H1 (cell line): ENCODE measurements around the gene PLPPR3. TPM values are rescaled to one million over a fixed set of nuclear protein-coding genes. Genes with fewer than 3 reads are reported as not detected.

Source experiments
- CTCF ChIA-PET: fragments of 300-600 bp; sonication (Branson Sonifier 250); formaldehyde crosslinking; loops from one replicate; lab custom pipeline; 2021; ENCODE audit not compliant: partially characterized antibody; lab: Charles Lee
- POLR2A ChIA-PET: fragments of 300-600 bp; sonication (Branson Sonifier 250); formaldehyde crosslinking; loops from one replicate; lab custom pipeline; 2021; ENCODE audit warnings: inconsistent platforms; ENCODE audit not compliant: partially characterized antibody; lab: Charles Lee
- DNase-seq, 2 experiments: peaks; one replicate each; pipeline versions ENCODE4 v3.0.0 to v3.0.0-alpha.2; 2010 to 2022; ENCODE audit warnings: low spot score in 2 of 2, low read depth in 1 of 2, mixed read lengths in 1 of 2
- FAIRE-seq: peaks from 2 replicates; lab custom pipeline; 2011; peaks lifted over from hg19 to GRCh38; lab: Jason Lieb, UNC
- H2AFZ ChIP-seq: 2 replicates; pipeline ENCODE4 v1.8.1; 2012; ENCODE audit warnings: low read length, inconsistent platforms
- H2AK5ac ChIP-seq: 2 replicates; pipeline ENCODE4 v1.6.1; 2013; ENCODE audit warnings: low read depth, low read length
- H2BK120ac ChIP-seq: replicated peaks from 2 replicates; pipeline ENCODE3; 2013; ENCODE audit warnings: low read depth, low read length, inconsistent platforms
- H2BK12ac ChIP-seq: 2 replicates; pipeline ENCODE4 v1.6.1; 2013; ENCODE audit warnings: low read depth, low read length
- H2BK15ac ChIP-seq: 2 replicates; pipeline ENCODE4 v1.6.1; 2013; ENCODE audit warnings: low read length
- H2BK20ac ChIP-seq: 2 replicates; pipeline ENCODE4 v1.6.1; 2013; ENCODE audit warnings: low read length
- H2BK5ac ChIP-seq: 2 replicates; pipeline ENCODE4 v1.6.1; 2013; ENCODE audit warnings: low read depth, low read length
- H3K14ac ChIP-seq: 2 replicates; pipeline ENCODE4 v1.6.1; 2013; ENCODE audit warnings: inconsistent platforms; ENCODE audit not compliant: insufficient read length
- H3K18ac ChIP-seq: 2 replicates; pipeline ENCODE4 v1.6.1; 2013; ENCODE audit warnings: low read length; ENCODE audit errors: extremely low read depth
- H3K23ac ChIP-seq: 2 replicates; pipeline ENCODE4 v1.6.1; 2013; ENCODE audit warnings: inconsistent platforms; ENCODE audit not compliant: insufficient read length
- H3K23me2 ChIP-seq: 2 replicates; pipeline ENCODE4 v1.6.1; 2013; ENCODE audit warnings: low read depth, low read length
- H3K27ac ChIP-seq: 2 replicates; pipeline ENCODE4 v1.6.1; 2011; ENCODE audit warnings: low read depth, low read length, inconsistent platforms
- H3K27me3 ChIP-seq, 4 experiments: replicated peaks in 1 of 4; 1 replicate in 1 of 4; 2 replicates in 3 of 4; pipeline versions ENCODE4 v1.6.1 to v1.8.1; 2011 to 2013; ENCODE audit warnings: low read length in 3 of 4, mild to moderate bottlenecking in 3 of 4, inconsistent platforms in 2 of 4, mixed read lengths in 2 of 4, moderate library complexity in 1 of 4; ENCODE audit not compliant: control insufficient read depth in 3 of 4, insufficient read depth in 3 of 4; ENCODE audit errors: extremely low read depth in 1 of 4
- H3K36me3 ChIP-seq, 4 experiments: 2 replicates each; pipeline versions ENCODE4 v1.6.1 to v1.8.1; 2011 to 2013; ENCODE audit warnings: mild to moderate bottlenecking in 4 of 4, low read length in 3 of 4, moderate library complexity in 2 of 4, control low read depth in 1 of 4, inconsistent platforms in 1 of 4; ENCODE audit not compliant: insufficient read depth in 4 of 4, control insufficient read depth in 2 of 4
- H3K4ac ChIP-seq: replicated peaks from 2 replicates; pipeline ENCODE3; 2013; ENCODE audit warnings: low read length, low read depth, mixed read lengths, inconsistent platforms; ENCODE audit not compliant: insufficient read length
- H3K4me1 ChIP-seq, 4 experiments: replicated peaks in 1 of 4; 1 replicate in 1 of 4; 2 replicates in 3 of 4; pipeline versions ENCODE4 v1.6.1 to v1.8.1; 2011 to 2013; ENCODE audit warnings: low read length in 3 of 4, inconsistent platforms in 2 of 4, mixed read lengths in 1 of 4; ENCODE audit not compliant: insufficient read depth in 4 of 4, control insufficient read depth in 3 of 4
- H3K4me2 ChIP-seq, 2 experiments: 2 replicates each; pipeline versions ENCODE4 v1.6.1 to v1.8.1; 2011 to 2013; ENCODE audit warnings: low read depth in 2 of 2, low read length in 2 of 2, control low read depth in 1 of 2, inconsistent platforms in 1 of 2, mild to moderate bottlenecking in 1 of 2; ENCODE audit not compliant: insufficient read depth in 1 of 2
- H3K4me3 ChIP-seq, 4 experiments: fragments of 200-600, 300-600 bp in 1 of 4; sonication (generic), shearing (Covaris generic), sonication (Bioruptor Twin) in 1 of 4; 2 replicates each; pipeline versions ENCODE4 v1.5.1 to v1.8.1; 2011 to 2016; ENCODE audit warnings: low read length in 4 of 4, low read depth in 3 of 4, control low read depth in 2 of 4, inconsistent platforms in 2 of 4, mild to moderate bottlenecking in 2 of 4, mixed read lengths in 1 of 4, moderate library complexity in 1 of 4; ENCODE audit not compliant: insufficient read depth in 2 of 4; ENCODE audit errors: extremely low read depth in 1 of 4
- H3K56ac ChIP-seq: replicated peaks from 2 replicates; pipeline ENCODE3; 2013; ENCODE audit warnings: low read depth, mild to moderate bottlenecking, mixed read lengths, low read length, inconsistent platforms; ENCODE audit not compliant: insufficient read length
- H3K79me1 ChIP-seq: 2 replicates; pipeline ENCODE4 v1.6.1; 2013; ENCODE audit warnings: low read depth, low read length, control low read depth
- H3K79me2 ChIP-seq, 2 experiments: 2 replicates each; pipeline versions ENCODE4 v1.6.1 to v1.8.1; 2012 to 2013; ENCODE audit warnings: low read length in 2 of 2, mild to moderate bottlenecking in 2 of 2, inconsistent platforms in 1 of 2; ENCODE audit not compliant: insufficient read depth in 2 of 2, control insufficient read depth in 1 of 2
- H3K9ac ChIP-seq, 4 experiments: replicated peaks in 1 of 4; 1 replicate in 1 of 4; 2 replicates in 3 of 4; pipeline versions ENCODE4 v1.6.1 to v1.8.1; 2011 to 2013; ENCODE audit warnings: low read depth in 3 of 4, low read length in 3 of 4, control low read depth in 2 of 4, mild to moderate bottlenecking in 2 of 4, moderate library complexity in 2 of 4, inconsistent platforms in 1 of 4; ENCODE audit errors: extremely low read depth in 1 of 4
- H3K9me3 ChIP-seq, 2 experiments: 2 replicates each; pipeline versions ENCODE4 v1.6.1 to v1.8.1; 2012 to 2013; ENCODE audit warnings: mild to moderate bottlenecking in 2 of 2, moderate library complexity in 2 of 2, control low read depth in 1 of 2, inconsistent platforms in 1 of 2, low read depth in 1 of 2, low read length in 1 of 2, mixed read lengths in 1 of 2; ENCODE audit not compliant: insufficient read depth in 2 of 2
- H4K20me1 ChIP-seq, 2 experiments: replicated peaks in 1 of 2; 2 replicates each; pipeline versions ENCODE3 to v1.8.1; 2011 to 2013; ENCODE audit warnings: inconsistent platforms in 2 of 2, low read length in 2 of 2, mild to moderate bottlenecking in 1 of 2; ENCODE audit not compliant: insufficient read depth in 2 of 2, control insufficient read depth in 1 of 2
- H4K5ac ChIP-seq: 2 replicates; pipeline ENCODE4 v1.6.1; 2013; ENCODE audit warnings: low read length, low read depth, mixed read lengths, inconsistent platforms; ENCODE audit not compliant: insufficient read length
- H4K8ac ChIP-seq: 2 replicates; pipeline ENCODE4 v1.8.0; 2013; ENCODE audit warnings: mild to moderate bottlenecking, moderate library complexity, low read length, inconsistent platforms; ENCODE audit not compliant: insufficient read depth; ENCODE audit errors: extremely low read depth
- H4K91ac ChIP-seq: replicated peaks from 2 replicates; pipeline ENCODE3; 2013; ENCODE audit warnings: low read length, mixed read lengths, inconsistent platforms; ENCODE audit not compliant: insufficient read length
- POLR2A ChIP-seq, 2 experiments: IDR thresholded peaks; 1 replicate in 1 of 2; 2 replicates in 1 of 2; pipeline ENCODE4 v1.6.1; 2011; ENCODE audit warnings: low read depth in 2 of 2, low read length in 2 of 2, mild to moderate bottlenecking in 2 of 2; ENCODE audit errors: control extremely low read depth in 1 of 2
- SAP30 ChIP-seq: fragments of 300-600 bp; sonication (generic); IDR thresholded peaks from 2 replicates; pipeline ENCODE4 v1.7.1; 2012; ENCODE audit warnings: low read length, moderate library complexity, mild to moderate bottlenecking, inconsistent platforms; ENCODE audit not compliant: insufficient read depth, insufficient replicate concordance
- SIN3A ChIP-seq, 2 experiments: IDR thresholded peaks in 1 of 2; conservative IDR thresholded peaks in 1 of 2; 2 replicates each; pipeline ENCODE4 v1.6.1; 2011 to 2012; ENCODE audit warnings: low read length in 2 of 2, improper control_type of control experiment in 1 of 2, low read depth in 1 of 2, mild to moderate bottlenecking in 1 of 2
- WGBS, 2 experiments: shearing (Covaris generic) in 1 of 2; methylation state at CpG; one replicate each; pipeline versions ENCODE4 v1.1.6 to v1.1.7; 2013 to 2015; ENCODE audit warnings: low lambda C conversion rate in 2 of 2, mixed read lengths in 2 of 2, inconsistent platforms in 1 of 2, low coverage in 1 of 2, missing lambda C conversion rate in 1 of 2; ENCODE audit not compliant: insufficient replicate concordance in 2 of 2, insufficient coverage in 1 of 2, insufficient read length in 1 of 2; ENCODE audit errors: extremely low coverage in 1 of 2, missing lambda C conversion rate in 1 of 2; 5-methylcytosine and 5-hydroxymethylcytosine counted together
- polyA plus RNA-seq, 7 experiments: library from polyadenylated mRNA; depleted of rRNA in 3 of 7; stranded (reverse) in 5 of 7; unstranded in 2 of 7; fragments of >200 nt in 5 of 7; fragments of 200-250 nt in 2 of 7; gene quantifications; 1 replicate in 5 of 7; 2 replicates in 1 of 7; 4 replicates in 1 of 7; pipeline versions ENCODE4 v1.2.1 to v1.2.3, GENCODE V29; 2011 to 2013; ENCODE audit warnings: missing spikeins in 2 of 7, mixed read lengths in 2 of 7
- total RNA-seq: library from RNA; stranded (reverse); fragmentation: NEBNext Ultra II Directional; extraction: Animal tissue kit (Norgen Biotek cat#: 25700); gene quantifications from 2 replicates; pipeline ENCODE4 v1.2.1, GENCODE V29; 2021

Gene PLPPR3
- total and polyA plus RNA-seq, 2 of the 8 experiments (the other 6 are each of a cell fraction or from before 2014, with no cell fraction given) = 71.7 to 76.4 TPM

- Histone ChIP-seq H3K9me3 (no peaks in the 10 kb centered on the region), H4K20me1 (peaks cover 2 to 21% of the 10 kb centered on the region in 2 experiments), H3K4ac (no peak overlapping the region), H2BK15ac (no peak overlapping the region), H4K91ac (no peak overlapping the region), H2BK120ac (no peak overlapping the region), H2BK5ac (no peak overlapping the region), H3K79me1 (peaks cover 5% of the 10 kb centered on the region; the same call in 1 of the 2 replicates), H3K27ac (no peak overlapping the region), H4K5ac (no peak overlapping the region), H3K14ac (no peak overlapping the region), H3K36me3 (peaks cover 12 to 50% (median 21%) of the 10 kb centered on the region in 4 experiments), H3K79me2 (peaks cover 0 to 7% of the 10 kb centered on the region in 2 experiments; a peak in 1 of 4 replicates), H4K8ac (no peak overlapping the region), H3K9ac (no peak overlapping the region), H3K4me2 (no peak overlapping the region), H3K27me3 (no peaks in the 10 kb centered on the region), H2BK12ac (no peak overlapping the region), H2AK5ac (no peak overlapping the region), H3K56ac (no peak overlapping the region), H2BK20ac (no peak overlapping the region), H2AFZ (no peak overlapping the region), H3K4me1 (no peaks in the 10 kb centered on the region), H3K4me3 (no peak overlapping the region), H3K18ac (no peak overlapping the region), H3K23ac (no peak overlapping the region), H3K23me2 (peaks cover 12% of the 10 kb centered on the region; the same call in 1 of the 2 replicates)
- FAIRE-seq (no peak), DNase-seq (no peak)
- ChIA-PET POLR2A (interaction anchor here (0.7 to 4.0 kb wide), 17 partner anchors 9 to 241 kb away, joined by 3 to 240 read pairs (median 4); partner anchors contain the start of gene PTBP1), CTCF (interaction anchor here (0.9 to 1.9 kb wide), 3 partner anchors 9 to 73 kb away, joined by 3 to 8 read pairs (median 4); no protein-coding TSS in a partner anchor)
- peak; percentile 51 to 68; a peak in 2 of 3 replicates for TF ChIP-seq POLR2A (IDR thresholded peaks at IDR 0.05; ENCODE audit: control extremely low read depth in 1 of 2, low read depth in 2 of 2, low read length in 2 of 2)
- no peak for TF ChIP-seq SIN3A (conservative IDR thresholded peaks at IDR 0.05 in 1 of 2, IDR thresholded peaks at IDR 0.05 in 1 of 2; ENCODE audit: low read depth in 1 of 2, low read length in 2 of 2)
- TF ChIP-seq SAP30 = no peak
- WGBS, 2 experiments = 97% methylated on average over 32 of the region's 47 CpGs; no CpG with 5 or more reads in 1 of the 2 experiments
These were observed 6.5 kb downstream of the PLPPR3 start for GRCh38 chr19:815079-815774.
